HTERT RPE-1 (cell line): Measurements from ENCODE around the gene TXNRD2.
"Not testable (repeated sequence)": the region's sequence is repeated elsewhere in the genome, so short reads cannot be mapped to it uniquely, and the experiment has no call there.

Experiments
- in situ Hi-C: fragments of 300-500 bp; cut with MboI; formaldehyde crosslinking; loops from 4 replicates; pipeline ENCODE4 v1.14.3; 2020; ENCODE audit warnings: low sequenced_read_pairs

The TXNRD2 gene

DNA sequence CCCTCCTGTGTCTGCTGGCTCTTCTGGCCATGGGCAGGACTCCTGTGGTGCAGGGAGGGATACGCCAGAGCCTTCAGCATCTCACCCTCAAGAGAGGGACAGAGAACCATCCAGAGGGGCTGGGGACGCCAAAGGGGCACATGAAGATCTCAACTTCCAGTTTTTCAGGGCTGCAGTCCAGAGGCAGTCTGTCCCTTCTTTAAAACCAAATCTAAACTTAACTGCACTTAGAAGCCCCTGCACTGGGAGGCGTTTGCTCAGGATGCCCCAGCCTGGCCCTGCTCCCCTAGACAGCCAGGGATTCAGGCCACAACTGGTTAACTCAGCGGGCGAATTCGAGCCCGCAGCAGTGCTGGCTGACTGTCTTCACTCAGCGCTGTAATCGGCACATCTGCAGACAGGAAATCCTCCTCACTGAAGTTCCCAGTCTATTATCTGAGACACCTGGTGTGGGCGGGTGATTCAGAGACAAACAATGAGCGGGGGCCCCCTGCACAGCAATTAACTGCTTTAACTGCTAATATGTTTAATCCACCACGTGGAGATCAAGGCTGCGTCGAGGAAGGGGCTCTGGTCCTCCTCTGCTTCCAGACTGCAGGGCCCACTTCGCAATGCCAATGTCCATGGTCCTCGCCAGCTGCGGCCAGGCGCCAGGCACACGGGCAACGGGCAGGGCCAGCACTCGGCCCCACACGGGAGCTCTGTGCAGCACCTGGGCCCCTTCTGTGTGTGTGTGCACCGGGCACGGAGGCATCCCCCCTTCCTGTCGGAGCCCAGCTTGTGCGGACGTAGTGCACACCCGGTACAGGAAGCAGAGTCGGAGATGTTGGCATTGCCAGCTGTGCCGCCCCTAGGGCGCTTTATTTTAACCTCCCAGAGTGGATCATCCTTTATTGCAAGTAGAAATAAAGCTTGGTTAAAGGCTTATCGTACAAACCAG, 50.0 kb downstream of the TXNRD2 start:
- in situ Hi-C loops, result no loop called here

DNA sequence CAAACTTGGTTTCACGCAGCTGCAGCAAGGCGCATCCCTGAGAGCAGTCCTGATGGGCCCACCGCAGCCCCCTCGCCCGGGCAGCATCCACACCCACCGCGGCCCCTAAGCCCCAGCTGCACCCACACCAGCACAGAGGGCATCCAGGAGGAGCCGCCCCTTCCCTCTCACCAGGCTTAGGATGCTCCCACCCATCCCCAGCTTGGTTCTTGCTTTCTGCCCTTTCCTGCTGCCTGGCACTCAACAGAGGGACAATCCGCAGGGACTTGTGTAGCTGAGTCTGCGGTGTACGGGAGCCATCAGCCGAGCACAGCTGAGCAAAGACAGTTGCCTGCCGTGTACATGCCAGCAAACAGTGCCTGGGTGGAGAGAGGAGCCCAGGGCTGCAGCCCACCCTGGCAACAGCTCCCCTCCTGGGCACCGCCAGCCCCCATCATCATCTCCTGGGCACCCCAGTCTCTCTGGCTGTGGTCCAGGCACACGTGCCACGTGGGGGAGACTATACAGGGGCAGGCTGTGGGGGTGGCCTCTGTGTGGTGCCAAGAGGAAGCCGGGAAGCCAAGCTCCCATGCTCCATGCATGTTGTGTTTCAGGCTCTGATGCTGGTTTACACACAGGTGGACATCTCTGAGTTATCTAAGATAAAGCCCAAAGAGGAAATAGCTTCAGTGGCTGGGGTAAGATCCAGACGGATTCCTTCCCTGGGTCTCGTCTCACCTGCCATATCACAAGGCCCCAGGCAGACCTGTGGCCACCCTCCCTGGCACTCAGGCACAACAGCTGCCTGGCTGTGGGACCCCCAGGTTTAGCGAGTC, 50.9 kb downstream of the TXNRD2 start:
- in situ Hi-C loops, result no loop called here

DNA sequence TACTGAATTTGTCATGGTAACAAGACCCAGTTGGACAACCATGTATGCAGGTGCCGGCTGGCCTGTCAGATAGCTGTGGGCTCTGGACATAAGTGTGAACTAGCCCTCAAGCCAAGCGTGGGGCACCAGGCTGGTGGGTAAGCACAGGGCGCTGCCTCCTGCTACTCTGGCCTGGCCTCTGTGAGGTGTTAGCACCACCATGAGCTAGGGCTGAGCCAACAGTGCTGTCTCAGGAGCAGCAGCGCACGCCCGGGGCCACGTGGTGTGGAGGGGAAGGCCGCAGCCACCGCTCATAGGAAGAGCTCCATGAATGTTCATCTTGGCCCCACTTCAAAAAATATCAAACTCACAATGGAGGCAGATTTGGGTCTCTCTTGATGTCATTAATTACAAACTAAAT, 51.7 kb downstream of the TXNRD2 start:
- in situ Hi-C loops, result no loop called here

DNA sequence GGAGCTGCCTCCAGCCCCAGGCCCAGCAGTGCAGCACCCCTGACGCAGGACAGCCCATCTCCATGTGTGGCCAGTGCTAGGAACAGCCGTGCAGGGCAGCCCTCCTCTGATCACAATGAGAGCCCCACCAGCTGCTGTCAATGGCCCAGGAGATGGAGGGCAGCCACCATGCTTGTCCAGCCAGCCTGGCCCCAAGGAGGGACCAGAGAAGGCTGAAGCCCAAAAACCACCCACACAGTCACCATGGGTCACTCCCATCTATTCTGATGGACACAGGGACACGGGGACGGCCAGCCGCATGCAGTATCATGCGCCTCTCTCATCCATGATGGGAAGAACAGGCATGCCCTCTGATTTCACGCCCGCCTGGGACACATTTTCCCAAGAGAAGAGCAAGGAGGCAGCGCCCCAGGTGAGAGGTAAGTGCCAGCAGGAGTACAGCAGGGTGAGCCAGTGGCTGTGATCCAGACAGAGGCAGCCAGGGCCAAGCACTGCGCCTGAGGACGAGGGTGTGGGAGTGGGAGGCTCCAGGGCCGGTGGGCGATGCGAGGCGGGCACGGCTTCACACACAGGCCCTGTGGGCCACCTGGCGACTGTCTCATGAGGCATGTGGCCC, 53.4 kb downstream of the TXNRD2 start:
- in situ Hi-C loops, result no loop called here

DNA sequence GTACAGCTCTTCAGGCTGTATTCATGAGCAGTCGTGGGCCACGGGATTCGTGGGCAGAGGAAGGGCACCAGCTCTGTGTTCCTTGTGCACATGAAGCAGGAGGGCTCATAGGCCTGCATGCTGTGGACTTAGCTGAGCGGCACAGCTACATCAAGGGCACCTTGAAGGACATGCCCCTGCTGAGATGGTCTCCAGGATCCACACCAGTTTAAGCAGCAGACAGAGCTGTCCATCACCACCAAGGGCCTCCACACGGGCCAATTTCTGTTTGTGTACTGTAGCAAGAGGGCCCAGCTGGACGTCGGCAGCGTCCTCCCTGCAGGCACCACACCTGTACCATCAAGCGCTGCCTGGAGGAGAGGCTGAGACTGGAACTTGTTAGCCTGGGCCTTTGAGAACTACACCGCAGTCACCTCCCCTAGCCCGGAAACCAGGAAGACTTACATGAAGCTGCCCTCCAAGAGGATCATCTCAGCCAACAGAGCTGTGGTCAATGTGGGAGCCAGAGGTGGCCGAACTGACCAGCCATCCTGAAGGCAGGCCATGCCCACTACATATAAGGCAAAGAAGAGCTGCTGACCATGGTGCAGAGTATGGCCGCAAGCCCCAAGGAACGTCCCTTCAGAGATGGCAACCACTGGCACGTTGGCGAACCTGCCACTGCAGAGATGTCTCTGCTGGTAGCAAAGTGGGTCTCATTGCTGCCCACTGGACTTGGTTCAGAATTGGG, 54.2 kb downstream of the TXNRD2 start:
- in situ Hi-C loops, result no loop called here

DNA sequence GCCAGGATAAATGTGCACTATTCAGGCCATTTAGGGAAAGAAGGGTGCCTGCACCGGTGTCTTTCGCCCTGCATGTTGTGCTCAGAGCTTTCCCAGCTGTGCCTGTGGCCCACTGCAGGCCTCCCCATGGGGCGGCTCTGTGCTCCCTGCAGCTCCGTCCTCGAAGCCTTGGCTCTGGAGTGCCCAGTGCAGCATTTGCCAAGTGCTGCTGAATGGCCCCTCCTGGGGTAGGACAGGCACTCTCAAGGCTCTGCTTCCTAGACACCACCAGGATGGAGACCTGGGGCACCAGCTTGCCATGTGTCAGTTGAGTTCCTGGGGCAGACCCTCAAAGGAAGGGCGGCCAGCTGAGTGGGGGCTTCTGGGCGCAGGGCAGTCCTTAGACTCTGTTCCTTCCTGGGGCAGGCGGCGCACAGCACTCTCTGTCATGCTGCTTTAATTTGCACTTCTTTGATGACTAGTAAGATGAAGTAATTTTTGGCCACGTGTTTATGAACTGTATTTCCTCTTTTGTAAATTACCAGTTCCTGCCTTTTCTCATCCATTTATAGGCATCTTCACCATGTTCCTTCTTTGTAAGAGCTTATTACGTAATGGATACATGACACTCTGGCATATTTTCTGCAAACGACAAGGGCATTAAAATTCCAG, 54.9 kb downstream of the TXNRD2 start:
- in situ Hi-C loops, result no loop called here

DNA sequence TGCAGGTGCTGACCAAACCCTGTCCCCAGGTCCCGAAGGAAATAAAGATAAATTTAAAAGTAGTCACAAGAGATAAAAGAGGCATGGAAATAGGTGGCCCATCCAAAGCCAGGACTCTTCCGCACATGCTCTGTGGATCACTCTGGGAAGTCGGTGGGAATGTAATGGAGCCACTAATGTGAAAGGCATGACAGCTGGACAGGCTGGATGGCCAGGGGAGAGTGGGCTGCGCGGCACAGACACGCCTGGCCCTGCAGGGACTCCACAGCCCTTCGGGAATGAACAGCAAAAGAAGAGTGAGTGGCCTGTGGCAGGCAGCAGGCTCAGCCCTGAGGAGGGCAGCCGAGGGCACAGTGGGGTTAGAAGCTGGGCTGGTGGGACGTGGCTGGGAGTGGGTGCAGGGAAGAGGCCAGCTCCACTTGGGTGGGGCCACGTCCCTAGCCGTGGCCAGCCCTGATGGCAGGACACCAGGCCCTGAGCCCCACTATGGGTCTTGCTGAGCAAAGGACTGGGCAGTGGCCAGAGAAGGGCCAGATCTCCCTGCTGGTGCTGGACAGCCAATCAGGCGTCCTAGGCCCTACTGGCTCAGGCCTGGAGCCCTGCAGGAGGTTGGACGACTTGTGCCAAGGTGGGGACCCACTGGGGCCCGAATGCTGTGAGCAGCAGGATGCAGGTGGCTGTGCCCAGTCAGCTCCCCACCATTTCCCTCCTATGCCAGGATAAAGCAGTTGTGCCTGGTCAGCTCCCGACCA, 55.6 kb downstream of the TXNRD2 start:
- in situ Hi-C loops, result no loop called here

DNA sequence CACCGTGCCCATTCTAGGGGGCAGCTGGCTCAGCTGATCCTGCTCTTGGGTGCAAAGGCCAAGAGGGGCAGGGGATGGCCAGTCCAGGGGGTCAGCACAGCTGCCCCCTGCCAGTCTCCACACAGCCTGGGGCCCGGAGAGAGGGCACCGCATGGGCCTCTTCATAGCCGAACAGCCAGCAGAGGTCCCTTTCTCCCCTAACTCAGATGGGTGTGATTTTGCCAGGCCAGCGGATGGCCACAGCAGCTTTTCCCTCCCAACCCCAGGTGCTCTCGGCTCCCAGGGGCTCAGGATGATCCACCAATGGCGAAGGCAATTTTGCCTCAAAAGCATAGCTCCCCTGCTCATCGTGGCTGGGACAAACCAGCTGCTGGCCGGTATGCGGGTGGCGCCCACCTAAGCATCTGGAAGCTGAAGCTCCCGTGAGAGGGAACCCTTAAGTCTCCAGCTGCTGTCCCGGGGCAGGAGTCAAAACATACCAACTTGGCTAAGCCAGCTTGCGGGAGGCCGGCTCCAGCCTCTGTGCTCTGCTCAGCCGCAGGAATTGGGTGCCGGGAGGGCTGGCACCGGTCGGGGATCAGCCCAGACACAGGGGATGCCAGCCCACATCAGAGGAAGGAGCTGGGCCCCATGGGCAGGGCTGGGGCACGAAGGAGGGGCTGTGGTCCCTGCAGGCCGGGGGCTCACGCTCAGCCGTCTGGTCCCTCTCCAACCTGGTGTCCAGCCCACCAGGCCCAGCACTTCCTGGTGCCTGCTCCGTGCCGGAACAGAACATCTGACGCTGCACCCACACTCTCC, 56.5 kb downstream of the TXNRD2 start:
- in situ Hi-C loops, result no loop called here

DNA sequence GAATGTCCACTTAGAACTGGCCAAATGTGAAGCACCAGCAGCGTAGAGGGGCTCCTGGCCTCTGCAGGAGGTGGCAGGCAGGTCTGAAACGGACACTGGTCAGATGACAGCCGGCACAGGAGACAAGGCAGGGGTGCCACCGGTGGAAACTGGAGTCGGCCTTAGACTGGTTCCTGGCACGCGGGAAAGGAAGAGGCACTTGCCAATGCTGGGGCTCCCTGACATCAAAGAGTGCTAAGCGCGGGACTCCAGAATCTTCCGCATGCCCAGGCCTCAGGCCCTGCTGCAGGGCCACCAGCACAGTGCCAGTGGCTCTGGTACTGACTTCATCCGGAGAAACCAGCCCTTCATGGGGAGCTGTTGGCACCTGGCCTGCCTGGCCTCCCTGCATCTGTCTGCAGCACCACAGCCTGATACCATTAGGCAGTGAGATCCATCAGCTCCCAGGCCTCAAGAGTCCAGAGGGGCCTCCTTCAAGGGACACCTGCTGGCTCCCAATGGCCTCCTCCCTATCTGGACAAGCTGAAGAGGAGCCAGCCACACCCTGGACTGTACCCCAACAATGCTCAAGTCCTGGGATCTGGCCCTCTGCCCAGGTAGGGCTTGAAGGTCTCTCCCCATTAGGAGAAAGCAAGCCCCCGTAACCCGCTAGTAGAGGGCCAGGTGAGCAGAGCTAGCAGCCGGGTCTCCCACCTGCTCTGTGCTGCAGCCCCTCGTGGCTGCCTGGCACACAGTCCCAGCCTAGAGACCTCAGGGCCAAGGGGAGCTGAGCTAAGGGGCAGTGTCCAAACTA, 57.3 kb downstream of the TXNRD2 start:
- in situ Hi-C loops, result no loop called here

DNA sequence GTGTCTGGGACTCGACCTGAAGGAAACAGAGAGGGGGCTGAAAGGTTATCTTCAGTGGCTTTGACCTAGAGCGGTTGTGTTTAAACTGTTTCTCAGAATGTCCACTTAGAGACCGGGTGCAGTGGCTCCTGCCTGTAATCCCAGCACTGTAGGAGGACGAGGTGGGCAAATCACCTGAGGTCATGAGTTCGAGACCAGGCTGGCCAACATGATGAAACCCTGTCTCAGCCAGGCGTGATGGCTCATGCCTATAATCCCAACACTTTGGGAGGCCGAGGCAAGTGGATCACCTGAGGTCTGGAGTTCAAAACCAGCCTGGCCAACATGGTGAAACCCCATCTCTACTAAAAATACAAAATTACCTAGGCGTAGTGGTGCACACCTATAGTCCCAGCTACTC, 58.2 kb downstream of the TXNRD2 start:
- in situ Hi-C loops, result not testable (repeated sequence)

DNA sequence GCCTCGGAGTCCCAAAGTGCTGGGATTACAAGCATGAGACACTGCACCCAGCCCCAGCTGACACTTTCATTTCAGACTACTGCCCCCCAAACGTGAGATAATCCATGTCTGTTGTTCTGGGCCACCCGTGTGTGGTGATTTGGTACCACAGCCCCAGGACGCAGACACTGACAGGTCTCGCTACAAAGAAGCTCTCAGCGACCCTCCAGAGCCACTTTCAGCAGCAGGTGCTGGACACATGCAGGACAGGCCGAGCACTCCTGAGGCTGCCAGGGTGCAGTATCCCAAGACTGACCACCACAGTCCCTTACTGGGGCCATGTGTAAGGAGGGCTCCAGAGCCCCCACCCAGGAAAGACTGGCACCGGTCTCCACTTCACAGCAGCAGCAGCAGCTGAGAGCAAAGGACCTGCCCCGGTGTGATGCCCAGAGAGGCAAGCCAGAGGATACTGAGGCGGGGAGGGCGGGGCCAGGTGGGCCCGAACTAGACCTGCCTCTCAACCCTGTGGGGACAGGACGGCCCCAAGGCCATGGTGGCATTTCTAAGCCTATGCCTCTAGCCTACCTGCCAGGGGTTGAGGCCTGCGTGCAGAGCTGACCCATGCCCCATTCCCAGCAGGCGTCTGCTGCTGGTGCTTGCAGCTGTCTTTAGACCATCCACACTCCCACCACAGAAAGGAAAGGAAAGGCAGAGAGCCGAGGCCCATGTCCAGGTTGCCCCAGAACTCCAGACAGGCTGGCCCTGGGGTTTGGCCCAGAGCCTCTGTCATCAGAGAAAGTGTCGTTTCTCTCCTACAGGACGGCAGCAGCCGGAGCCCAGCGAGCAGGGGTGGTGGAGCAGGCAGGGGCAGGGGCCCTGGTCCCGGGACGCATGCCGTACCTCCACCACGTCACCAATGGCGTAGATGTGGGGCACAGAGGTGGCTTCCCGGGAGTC, 58.9 kb downstream of the TXNRD2 start:
- in situ Hi-C loops, result no loop called here

DNA sequence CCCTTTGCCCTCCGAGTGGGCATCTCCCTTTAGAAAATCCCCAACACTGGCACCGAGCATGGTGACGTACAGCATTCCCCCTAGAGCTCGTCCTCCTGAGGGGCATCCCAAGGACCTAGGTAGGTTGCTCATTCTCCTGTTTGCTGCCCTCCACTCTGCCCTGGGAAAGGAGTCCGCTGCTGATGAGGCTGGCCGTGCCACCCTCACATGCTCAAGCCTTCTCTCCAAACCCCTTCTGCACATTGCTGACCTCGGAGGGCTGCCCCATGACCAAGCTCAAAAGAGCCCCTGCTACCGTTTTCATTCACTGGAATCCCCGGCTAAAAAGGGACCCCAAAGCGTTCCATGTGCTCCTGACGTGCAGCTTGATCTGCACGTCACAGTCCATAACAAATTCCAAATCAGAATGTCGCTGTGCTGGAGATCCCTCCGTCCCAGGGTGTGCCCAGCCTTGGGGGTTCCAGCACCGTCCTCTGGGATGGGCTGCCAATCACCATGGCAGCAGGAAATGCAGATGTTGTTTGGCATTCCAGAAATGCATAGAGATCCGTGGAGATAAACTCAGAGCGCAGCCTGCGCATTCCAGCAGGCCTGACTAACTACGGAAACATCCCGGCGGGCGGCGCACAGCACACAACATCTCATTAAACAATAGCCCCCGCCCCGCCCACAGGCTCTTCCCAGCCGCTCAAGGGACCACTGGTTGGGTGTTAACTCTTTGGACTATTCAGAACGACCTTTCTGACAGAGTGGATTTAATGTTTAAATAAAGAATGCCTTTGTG, 60.6 kb downstream of the TXNRD2 start:
- in situ Hi-C loops, result no loop called here

DNA sequence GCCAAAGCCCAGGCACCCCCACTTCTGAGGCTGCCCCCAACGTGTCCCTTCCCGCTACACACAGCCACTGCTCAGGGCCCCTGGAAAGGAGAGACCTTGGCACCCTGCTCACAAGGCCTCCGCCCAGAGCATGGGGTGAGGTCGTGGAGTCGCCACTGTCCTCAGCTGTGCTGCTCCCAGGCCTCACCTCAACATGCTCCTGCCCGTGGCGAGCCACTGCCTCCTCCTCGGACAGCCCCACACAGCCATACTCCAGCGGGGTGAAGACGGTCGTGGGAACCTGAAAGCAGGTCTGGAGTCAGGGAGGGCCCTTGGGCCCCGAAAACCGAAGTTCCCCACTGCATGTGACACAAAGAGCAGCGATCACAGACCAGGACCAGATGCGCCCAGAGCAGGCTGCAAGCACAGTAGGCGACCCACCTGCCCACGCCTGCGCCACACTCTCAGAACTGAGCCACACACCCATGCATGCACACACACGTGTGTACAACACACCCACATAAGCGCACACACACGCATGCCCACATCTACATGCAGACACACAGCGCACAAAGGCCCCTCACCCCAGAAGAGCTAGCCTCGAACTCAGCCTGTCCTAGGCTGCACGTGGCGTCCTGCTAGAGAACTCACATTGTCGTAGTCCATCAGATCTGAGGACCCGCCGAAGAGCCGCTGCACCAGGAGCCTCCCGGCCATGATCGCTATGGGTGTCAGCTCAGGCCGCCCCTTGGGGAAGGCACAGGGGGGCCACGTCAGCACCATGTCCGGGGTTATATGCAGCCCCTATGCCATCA, 61.4 kb downstream of the TXNRD2 start:
- in situ Hi-C loops, result no loop called here

DNA sequence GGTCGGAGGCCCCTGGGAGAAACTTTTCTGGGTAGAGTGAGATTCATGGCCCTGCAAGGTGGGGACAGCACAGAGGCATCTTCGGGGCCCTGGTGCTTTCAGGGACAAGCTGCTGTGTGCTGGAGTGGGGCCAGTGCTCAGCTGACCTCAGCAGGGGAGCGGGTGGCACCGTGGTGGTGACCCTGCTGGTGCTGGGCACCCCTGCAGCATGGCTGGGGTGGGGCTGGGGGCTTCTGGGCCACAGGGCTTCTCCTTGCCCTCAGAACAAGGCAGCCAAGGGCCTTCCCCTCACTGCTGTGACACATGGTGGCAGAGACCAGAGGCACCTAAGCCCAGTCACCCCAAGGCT, 62.0 kb downstream of the TXNRD2 start:
- in situ Hi-C loops, result no loop called here

DNA sequence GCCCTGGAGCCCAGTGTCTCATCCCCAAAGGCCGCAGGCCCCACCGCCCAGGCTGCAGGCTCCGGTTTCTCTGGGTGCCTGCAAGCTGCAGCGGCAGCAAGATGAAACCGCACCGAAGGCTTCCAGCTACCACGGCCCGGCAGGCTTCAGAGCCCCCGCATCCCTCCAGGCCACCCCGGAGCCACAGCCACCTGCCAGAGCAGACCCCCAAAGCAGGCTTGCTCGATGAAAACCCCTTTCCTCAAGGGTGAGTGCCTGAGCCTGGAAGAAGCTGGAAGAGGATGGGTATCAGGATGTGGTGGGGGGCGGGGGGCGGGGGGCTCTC, 62.4 kb downstream of the TXNRD2 start:
- in situ Hi-C loops, result no loop called here
